GM23338 (cell line): ENCODE data around the gene HAPLN2.

ENCODE experiments used
- CREB1 ChIP-seq: fragments of 250-450 bp; sonication (Bioruptor Pico); IDR thresholded peaks from 2 replicates; pipeline ENCODE4 v1.5.0; 2020; ENCODE audit warnings: low read depth, mild to moderate bottlenecking, moderate library complexity
- EZH2 ChIP-seq: fragments of 200-600 bp; sonication (generic); IDR thresholded peaks from one replicate; pipeline ENCODE4 v1.8.0; 2017; ENCODE audit warnings: antibody characterized with exemption, mild to moderate bottlenecking, low read depth; ENCODE audit not compliant: unreplicated experiment
- EZH2phosphoT487 ChIP-seq: fragments of 200-600 bp; sonication (generic); IDR thresholded peaks from one replicate; pipeline ENCODE4 v1.8.1; 2018; ENCODE audit warnings: antibody characterized with exemption; ENCODE audit not compliant: unreplicated experiment
- JUNB ChIP-seq: IDR thresholded peaks from one replicate; pipeline ENCODE4 v1.6.1; 2016; ENCODE audit warnings: antibody characterized with exemption; ENCODE audit not compliant: unreplicated experiment
- NANOG ChIP-seq: IDR thresholded peaks from 2 replicates; pipeline ENCODE4 v1.6.1; 2016; ENCODE audit warnings: antibody characterized with exemption, borderline replicate concordance
- POLR2AphosphoS5 ChIP-seq: IDR thresholded peaks from 2 replicates; pipeline ENCODE4 v1.6.1; 2016; ENCODE audit warnings: antibody characterized with exemption, low read depth
- STAT1 ChIP-seq: IDR thresholded peaks from one replicate; pipeline ENCODE4 v1.6.1; 2016; ENCODE audit warnings: antibody characterized with exemption; ENCODE audit not compliant: unreplicated experiment
- ZNF114 ChIP-seq: fragments of 250-450 bp; sonication (Bioruptor Pico); IDR thresholded peaks from 2 replicates; pipeline ENCODE4 v1.5.0; 2020; ENCODE audit warnings: mild to moderate bottlenecking, moderate library complexity
- TF ChIP-seq, protein P1 (sequence below), 2 experiments: fragments of 200-600 bp in 1 of 2; sonication (generic) in 1 of 2; conservative IDR thresholded peaks; 2 replicates each; pipeline versions ENCODE4 v1.5.1 to v1.6.1; 2016 to 2017; ENCODE audit warnings: antibody characterized with exemption in 2 of 2, low read depth in 2 of 2, mild to moderate bottlenecking in 2 of 2, moderate library complexity in 1 of 2
- TF ChIP-seq, protein P2 (sequence below): IDR thresholded peaks from one replicate; pipeline ENCODE4 v1.6.1; 2018; ENCODE audit warnings: antibody characterized with exemption; ENCODE audit not compliant: unreplicated experiment
- TF ChIP-seq, protein P3 (sequence below): fragments of 250-450 bp; sonication (Bioruptor Pico); IDR thresholded peaks from 2 replicates; pipeline ENCODE4 v1.5.0; 2020; ENCODE audit warnings: mild to moderate bottlenecking, moderate library complexity
- TF ChIP-seq, protein P4 (sequence below): IDR thresholded peaks from 2 replicates; pipeline ENCODE4 v1.6.1; 2016; ENCODE audit warnings: antibody characterized with exemption

DNA sequence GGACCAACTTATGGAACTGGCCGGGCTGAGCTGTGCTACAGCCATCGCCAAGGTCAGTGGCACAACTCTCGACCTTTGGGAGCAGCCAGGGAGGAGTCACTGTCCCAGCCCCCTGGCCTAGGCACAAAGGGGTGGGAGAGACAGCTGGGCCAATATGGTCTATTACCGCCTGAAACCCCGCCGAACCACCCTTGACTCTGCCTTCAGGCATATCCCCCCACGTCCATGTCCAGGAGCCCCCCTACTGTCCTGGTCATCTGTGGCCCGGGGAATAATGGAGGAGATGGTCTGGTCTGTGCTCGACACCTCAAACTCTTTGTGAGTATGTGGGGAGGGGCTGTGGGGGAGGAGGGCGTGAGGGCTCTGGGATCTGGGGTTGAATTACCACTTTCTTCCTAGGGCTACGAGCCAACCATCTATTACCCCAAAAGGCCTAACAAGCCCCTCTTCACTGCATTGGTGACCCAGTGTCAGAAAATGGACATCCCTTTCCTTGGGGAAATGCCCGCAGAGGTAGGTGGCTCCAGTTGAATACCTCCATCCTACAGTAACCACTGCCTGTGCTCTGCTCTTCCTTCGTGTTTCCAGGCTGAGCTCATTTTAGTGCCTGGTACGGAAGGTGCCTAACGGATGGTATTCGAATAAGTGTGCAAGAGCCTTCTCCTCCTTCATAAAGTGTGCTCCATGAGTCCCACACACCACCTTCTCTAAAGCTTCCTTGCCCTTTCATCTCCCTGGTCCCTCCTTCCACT lies 26.9 kb upstream of the HAPLN2 start:
- TF ChIP-seq, protein P1, sequence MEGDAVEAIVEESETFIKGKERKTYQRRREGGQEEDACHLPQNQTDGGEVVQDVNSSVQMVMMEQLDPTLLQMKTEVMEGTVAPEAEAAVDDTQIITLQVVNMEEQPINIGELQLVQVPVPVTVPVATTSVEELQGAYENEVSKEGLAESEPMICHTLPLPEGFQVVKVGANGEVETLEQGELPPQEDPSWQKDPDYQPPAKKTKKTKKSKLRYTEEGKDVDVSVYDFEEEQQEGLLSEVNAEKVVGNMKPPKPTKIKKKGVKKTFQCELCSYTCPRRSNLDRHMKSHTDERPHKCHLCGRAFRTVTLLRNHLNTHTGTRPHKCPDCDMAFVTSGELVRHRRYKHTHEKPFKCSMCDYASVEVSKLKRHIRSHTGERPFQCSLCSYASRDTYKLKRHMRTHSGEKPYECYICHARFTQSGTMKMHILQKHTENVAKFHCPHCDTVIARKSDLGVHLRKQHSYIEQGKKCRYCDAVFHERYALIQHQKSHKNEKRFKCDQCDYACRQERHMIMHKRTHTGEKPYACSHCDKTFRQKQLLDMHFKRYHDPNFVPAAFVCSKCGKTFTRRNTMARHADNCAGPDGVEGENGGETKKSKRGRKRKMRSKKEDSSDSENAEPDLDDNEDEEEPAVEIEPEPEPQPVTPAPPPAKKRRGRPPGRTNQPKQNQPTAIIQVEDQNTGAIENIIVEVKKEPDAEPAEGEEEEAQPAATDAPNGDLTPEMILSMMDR (conservative IDR thresholded peaks at IDR 0.05; ENCODE audit: low read depth in 2 of 2) = no peak
- no peak for TF ChIP-seq ZNF114 (CRISPR knock-in tag)
- TF ChIP-seq JUNB = no peak
- TF ChIP-seq EZH2 = no peak
- TF ChIP-seq EZH2phosphoT487 = no peak
- TF ChIP-seq, protein P2, sequence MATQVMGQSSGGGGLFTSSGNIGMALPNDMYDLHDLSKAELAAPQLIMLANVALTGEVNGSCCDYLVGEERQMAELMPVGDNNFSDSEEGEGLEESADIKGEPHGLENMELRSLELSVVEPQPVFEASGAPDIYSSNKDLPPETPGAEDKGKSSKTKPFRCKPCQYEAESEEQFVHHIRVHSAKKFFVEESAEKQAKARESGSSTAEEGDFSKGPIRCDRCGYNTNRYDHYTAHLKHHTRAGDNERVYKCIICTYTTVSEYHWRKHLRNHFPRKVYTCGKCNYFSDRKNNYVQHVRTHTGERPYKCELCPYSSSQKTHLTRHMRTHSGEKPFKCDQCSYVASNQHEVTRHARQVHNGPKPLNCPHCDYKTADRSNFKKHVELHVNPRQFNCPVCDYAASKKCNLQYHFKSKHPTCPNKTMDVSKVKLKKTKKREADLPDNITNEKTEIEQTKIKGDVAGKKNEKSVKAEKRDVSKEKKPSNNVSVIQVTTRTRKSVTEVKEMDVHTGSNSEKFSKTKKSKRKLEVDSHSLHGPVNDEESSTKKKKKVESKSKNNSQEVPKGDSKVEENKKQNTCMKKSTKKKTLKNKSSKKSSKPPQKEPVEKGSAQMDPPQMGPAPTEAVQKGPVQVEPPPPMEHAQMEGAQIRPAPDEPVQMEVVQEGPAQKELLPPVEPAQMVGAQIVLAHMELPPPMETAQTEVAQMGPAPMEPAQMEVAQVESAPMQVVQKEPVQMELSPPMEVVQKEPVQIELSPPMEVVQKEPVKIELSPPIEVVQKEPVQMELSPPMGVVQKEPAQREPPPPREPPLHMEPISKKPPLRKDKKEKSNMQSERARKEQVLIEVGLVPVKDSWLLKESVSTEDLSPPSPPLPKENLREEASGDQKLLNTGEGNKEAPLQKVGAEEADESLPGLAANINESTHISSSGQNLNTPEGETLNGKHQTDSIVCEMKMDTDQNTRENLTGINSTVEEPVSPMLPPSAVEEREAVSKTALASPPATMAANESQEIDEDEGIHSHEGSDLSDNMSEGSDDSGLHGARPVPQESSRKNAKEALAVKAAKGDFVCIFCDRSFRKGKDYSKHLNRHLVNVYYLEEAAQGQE = no peak
- TF ChIP-seq POLR2AphosphoS5 = peak; percentile 41; the same call in 1 of the 2 replicates
- TF ChIP-seq NANOG = no peak
- TF ChIP-seq STAT1 = no peak
- TF ChIP-seq, protein P3, sequence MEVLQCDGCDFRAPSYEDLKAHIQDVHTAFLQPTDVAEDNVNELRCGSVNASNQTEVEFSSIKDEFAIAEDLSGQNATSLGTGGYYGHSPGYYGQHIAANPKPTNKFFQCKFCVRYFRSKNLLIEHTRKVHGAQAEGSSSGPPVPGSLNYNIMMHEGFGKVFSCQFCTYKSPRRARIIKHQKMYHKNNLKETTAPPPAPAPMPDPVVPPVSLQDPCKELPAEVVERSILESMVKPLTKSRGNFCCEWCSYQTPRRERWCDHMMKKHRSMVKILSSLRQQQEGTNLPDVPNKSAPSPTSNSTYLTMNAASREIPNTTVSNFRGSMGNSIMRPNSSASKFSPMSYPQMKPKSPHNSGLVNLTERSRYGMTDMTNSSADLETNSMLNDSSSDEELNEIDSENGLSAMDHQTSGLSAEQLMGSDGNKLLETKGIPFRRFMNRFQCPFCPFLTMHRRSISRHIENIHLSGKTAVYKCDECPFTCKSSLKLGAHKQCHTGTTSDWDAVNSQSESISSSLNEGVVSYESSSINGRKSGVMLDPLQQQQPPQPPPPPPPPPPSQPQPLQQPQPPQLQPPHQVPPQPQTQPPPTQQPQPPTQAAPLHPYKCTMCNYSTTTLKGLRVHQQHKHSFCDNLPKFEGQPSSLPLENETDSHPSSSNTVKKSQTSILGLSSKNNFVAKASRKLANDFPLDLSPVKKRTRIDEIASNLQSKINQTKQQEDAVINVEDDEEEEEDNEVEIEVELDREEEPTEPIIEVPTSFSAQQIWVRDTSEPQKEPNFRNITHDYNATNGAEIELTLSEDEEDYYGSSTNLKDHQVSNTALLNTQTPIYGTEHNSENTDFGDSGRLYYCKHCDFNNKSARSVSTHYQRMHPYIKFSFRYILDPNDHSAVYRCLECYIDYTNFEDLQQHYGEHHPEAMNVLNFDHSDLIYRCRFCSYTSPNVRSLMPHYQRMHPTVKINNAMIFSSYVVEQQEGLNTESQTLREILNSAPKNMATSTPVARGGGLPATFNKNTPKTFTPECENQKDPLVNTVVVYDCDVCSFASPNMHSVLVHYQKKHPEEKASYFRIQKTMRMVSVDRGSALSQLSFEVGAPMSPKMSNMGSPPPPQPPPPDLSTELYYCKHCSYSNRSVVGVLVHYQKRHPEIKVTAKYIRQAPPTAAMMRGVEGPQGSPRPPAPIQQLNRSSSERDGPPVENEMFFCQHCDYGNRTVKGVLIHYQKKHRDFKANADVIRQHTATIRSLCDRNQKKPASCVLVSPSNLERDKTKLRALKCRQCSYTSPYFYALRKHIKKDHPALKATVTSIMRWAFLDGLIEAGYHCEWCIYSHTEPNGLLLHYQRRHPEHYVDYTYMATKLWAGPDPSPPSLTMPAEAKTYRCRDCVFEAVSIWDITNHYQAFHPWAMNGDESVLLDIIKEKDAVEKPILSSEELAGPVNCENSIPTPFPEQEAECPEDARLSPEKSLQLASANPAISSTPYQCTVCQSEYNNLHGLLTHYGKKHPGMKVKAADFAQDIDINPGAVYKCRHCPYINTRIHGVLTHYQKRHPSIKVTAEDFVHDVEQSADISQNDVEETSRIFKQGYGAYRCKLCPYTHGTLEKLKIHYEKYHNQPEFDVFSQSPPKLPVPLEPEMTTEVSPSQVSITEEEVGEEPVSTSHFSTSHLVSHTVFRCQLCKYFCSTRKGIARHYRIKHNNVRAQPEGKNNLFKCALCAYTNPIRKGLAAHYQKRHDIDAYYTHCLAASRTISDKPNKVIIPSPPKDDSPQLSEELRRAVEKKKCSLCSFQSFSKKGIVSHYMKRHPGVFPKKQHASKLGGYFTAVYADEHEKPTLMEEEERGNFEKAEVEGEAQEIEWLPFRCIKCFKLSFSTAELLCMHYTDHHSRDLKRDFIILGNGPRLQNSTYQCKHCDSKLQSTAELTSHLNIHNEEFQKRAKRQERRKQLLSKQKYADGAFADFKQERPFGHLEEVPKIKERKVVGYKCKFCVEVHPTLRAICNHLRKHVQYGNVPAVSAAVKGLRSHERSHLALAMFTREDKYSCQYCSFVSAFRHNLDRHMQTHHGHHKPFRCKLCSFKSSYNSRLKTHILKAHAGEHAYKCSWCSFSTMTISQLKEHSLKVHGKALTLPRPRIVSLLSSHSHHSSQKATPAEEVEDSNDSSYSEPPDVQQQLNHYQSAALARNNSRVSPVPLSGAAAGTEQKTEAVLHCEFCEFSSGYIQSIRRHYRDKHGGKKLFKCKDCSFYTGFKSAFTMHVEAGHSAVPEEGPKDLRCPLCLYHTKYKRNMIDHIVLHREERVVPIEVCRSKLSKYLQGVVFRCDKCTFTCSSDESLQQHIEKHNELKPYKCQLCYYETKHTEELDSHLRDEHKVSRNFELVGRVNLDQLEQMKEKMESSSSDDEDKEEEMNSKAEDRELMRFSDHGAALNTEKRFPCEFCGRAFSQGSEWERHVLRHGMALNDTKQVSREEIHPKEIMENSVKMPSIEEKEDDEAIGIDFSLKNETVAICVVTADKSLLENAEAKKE (CRISPR knock-in tag) = no peak
- TF ChIP-seq, protein P4, sequence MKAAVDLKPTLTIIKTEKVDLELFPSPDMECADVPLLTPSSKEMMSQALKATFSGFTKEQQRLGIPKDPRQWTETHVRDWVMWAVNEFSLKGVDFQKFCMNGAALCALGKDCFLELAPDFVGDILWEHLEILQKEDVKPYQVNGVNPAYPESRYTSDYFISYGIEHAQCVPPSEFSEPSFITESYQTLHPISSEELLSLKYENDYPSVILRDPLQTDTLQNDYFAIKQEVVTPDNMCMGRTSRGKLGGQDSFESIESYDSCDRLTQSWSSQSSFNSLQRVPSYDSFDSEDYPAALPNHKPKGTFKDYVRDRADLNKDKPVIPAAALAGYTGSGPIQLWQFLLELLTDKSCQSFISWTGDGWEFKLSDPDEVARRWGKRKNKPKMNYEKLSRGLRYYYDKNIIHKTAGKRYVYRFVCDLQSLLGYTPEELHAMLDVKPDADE = no peak
- no peak for TF ChIP-seq CREB1 (CRISPR knock-in tag)
